HG03571 (cell line): ENCODE data around the gene SH3BP4.

Experiments
- ATAC-seq: cut with Tn5 transposase; IDR thresholded peaks from one replicate; pipeline ENCODE4 v1.9.1; 2021; ENCODE audit not compliant: unreplicated experiment

SH3BP4 gene

DNA sequence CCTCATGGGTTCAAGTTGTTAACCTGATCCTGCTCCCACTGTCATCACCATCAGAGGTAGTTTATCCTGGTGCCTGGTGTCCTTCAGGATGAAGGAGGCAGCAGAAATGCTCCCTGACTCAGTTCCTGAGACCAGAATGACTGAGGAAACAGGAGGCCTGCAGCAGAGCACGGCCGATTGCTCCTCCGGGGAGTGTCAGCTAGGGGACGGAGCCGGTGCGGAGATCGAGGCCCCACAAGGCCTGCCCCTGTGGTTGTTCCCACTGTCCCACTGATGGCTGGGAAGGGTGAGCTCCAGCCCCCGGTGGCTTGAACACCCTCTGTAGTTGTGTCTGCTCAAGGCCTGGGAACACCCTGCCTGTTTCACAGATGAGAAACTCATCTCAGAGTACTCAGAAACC, 45.6 kb downstream of the SH3BP4 start:
- no peak for ATAC-seq

DNA sequence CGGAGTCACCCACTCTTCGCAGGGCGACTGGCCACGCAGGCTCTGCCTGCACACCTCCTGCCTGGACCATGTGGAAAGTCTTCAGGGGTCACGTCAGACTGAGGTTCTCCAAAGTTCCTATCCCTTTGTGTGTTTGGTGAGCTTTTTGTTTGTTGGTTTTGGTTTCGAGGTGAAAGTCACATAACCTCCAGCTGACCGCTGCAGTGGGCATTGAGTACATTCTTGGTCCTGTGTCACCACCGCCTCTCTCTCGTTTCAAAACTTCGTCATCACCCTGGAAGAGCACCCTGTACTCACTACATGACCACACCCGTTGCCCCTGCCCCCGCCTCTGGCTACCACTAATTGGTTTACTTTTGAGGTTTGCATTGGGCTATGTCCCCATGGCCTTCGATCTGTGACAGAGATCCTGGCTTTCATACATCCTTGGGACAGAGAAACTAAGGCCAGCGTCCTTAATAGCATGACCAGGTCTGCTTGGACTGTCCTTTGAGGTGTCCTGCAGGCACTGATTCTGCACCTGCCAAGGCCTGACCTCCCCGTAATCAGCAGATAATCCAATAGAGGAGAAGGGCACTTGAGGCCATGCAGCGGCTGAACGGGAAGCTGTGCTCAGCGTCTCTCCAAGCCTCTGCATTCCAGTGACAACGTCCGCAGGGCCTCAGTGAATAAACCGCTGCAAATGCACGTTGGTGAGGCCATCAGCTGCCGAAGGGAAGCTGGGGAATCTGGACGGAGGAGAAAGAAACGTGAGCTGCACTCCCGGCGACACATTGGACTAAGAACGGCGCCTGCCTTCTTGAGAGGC, 46.8 kb downstream of the SH3BP4 start:
- no peak for ATAC-seq

DNA sequence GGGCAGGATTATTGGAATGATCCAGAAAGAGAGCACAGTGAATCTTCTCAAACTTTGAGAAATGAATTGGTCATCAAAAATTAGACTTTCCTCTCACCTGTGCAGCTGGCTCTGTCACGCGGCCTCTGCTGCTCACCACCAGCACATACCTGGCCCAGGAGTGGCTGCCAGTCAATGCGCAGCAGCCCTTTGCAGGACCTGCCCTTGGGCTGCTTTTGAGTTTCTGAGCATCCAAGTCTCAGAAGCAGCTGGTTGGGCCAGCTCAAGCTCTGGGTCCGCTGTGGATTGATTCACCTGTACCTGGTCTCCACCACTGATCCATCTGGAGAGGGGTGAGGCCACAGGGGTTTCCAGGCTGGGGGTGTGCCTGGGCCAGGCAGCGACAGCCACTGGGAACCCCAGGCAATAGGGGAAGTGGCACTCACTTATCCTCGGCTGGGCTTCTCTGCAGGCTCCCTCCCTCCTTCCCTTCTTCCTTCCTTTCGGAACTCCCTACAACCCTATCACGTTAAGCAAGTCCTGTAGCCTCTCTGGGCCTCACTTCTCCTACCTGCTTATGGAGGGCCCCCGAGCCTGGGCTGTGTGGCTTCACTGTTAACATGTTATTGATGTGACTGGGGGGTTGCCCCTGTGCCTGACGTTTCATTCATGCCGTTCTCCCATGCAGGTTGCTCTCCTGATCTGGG, 48.1 kb downstream of the SH3BP4 start:
- ATAC-seq: no peak

DNA sequence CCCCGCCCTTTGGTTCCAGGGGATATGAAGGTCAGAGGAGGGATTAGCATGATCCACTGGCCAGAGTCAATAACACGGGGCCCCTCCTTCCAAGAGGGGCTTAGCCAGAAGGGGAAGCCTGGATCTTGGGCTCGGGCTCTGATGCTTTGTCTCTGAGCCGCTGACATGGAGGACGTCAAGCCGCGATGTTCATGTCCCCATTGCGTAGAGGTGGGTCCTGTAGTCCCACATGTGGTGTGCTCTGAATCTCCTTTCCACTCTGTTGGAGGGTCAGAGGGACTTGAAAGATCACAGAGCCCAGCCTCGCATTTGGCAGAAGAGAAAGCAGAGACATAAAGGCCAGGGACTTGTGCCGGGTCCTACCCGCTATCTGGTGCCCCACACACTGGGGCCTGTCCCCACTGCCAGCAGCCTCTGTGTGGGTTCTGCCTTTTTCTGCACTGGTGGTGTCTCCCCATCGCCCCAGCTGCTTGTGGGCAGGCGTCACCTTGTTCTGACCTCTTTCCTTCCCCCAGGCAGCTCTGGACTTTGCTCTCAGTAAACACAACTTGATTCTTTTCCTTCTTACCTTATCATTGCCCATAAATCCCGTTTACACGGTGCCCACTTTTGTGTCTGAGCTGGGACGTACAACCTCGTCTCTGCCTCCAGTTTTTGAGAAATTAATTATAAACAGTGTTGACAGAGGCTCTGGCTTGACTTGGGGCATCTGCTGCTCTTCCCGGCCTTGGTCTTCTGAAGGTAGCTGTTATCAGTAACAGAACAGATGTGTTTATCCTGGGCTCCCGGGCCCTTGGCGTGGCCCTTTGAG, 48.8 kb downstream of the SH3BP4 start:
- no peak for ATAC-seq

DNA sequence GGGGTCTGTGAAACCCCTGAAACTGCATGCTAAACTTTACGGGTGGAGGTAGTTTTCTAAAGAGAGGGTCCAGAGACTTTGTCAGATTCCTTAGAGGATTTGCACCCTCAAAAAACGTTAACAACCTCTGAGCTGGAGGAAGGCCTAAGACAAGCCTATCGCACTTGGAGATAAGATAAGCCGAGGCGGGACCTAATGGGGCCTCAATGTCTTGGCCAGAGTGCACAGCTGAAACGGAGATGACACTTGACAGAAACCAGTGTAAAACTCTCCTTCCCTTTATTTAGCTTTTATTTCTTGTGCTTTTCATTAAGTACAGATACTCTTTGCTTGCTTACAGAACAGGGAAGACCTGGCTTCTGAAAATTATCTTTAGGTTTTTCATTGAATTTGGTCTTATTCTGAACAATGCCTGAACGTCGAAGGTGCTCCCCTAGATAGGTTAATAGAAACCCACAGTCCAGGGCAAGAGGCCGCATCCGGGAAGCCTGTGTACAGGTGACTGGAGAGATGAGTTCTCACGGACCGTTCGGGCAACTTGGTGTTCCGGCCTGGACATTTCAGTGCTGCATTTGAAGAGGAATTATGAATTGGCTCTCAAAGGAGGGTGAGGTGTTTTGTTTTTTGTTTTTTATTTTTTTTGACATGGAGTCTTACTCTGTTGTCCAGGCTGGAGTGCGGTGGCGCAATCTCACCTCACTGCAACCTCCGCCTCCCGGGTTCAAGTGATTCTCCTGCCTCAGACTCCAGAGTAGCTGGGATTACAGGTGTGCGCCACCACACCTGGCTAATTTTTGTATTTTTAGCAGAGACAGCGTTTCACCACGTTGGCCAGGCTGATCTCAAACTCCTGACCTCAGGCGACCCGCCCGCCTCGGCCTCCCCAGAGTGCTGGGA, 49.7 kb downstream of the SH3BP4 start:
- ATAC-seq: no peak

DNA sequence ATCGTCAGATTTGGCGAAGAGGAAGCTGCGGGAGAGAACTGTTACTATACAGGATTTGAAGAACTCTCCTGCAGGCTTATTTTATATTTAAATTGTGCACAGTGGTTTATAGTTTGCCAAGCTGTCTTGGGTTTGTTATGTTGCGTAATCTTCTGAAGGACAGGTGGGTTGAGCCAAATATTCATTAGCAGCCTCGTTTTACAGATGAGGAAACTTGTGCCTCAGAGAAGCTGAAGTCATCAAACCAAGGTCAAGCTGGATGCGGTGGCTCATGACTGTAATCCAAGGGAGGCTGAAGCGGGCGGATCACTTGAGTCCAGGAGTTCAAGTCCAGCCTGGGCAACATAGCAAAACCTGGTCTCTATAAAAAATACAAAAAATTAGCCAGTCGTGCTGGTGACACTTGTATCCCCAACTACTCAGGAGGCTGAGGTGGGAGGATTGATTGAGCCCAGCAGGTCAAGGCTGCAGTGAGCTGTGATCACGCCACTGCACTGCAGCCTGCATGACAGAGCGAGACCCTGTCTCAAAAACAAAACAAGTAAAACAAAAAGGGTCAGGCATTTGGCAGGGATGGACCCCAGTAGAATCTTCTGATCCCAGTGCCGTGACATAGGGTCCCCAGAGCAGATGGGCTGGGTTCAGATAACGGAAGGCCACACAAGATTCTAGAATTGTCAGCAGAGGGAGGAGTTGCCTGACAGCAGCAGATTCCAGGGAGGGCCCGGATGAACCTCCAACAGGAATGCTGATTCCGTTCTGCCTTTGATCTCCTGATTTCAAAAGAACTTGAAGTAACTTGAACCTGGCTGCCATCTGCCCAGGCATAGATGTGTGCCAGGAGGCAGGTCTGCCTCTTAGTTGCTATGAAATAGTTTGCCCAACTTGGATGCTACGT, 50.6 kb downstream of the SH3BP4 start:
- no peak for ATAC-seq

DNA sequence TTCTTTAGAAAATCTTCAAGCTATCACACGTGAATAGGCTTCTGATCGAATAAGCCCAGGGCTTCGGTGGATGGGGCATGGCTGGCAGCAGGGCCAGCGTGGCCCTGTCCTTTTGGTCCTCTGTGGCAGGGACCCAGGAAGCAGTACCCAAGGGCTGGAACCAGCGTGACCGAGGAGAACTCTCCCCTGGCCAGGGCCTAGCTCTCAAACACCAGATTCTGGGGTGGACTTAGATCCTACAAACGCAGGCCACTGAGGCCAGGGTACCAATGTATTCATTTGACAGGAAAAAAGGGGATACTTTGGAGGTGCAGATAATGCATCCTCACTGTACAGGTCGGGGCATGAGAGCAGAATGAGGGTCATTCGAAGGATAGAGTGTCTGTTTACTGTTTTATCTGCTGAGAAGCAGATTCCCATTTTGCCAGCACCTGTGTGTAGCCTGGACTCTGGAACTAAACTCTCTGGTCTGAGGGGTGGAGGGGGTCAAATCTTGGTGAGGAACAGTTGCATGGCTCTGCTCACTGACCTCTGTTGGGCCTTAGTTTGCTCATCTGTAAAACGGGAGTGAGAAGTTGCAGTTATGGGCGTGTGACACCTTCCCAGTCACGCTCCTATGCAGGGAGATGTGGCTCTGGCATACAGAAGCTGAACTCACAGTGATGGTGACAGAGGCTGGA, 51.4 kb downstream of the SH3BP4 start:
- ATAC-seq: no peak

DNA sequence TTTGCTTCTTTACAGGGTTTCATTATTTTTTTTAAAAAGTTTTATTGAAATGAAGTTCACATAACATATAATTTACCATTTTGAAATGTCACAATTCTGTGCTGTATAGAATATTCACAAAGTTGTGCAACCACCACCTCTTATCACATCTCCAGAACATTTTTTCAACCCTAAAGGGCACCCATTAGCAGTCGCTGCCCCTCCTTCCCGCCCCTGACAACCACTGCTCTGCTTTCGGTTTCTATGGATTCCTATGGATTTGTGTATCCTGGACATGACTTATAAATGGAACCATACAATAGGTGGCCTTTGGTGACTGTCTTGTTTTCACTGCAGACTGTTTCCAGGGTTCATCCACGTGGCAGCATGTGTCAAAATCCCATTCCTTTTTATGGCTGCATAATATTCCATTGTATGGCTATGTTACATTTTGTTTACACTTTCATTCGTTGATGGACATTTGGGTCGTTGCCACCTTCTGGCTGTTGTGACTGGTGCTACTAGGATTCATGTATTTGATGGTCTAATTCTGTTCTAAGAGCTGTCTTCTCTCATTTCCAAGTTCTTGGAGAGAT, 52.6 kb downstream of the SH3BP4 start:
- ATAC-seq: no peak

DNA sequence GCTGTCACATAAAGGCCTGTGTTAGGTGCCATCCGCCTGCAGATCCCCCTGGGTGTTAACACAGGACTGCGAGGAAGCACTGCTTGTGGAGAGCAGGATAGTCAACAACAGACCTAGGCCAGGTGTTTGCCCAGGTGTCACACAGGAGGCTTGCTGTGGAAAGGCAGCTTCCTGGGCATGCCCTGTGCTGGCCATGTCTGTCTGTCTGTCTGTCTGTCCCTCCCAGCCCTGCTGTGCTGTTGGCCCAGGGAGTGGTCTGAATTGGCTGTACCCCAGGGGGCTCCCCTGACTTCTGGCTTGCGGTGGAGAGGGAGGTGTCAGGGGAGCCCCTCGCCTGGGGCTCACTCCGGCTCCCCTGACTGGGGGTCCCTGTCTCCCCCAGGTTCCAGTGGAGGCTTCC, 53.2 kb downstream of the SH3BP4 start:
- ATAC-seq: no peak

DNA sequence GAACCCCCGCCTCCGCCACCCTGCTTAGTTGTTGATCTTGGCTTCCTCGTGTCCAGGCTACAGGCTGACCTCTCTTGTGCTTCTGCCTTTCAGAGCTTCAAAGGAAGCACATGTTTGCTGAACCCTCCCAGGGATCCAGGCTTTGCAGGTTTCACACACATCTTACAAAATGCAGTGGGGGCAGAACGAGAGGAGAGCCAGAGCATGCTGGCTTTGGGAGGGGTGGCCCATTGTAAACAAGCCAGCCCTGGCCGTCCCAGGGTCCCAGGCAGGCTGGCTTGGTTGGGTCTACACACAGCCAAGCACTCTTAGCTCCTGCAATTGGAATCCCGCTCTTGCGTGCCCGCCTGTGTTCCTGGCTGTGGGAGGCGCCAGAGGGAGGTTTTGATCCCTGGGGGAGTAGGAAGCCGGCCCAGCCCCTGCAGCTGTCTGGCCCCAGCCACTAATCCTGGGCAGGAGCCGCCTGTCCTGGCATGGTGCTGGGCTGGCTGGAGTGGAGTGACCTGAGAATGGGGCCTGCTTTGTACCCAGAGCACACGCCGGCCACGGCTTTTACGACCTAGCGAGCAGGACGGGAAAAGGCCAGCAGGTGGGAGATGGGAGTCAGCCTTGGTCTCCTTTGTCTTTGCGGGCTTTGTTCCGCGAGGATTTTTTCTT, 53.9 kb downstream of the SH3BP4 start:
- no peak for ATAC-seq

DNA sequence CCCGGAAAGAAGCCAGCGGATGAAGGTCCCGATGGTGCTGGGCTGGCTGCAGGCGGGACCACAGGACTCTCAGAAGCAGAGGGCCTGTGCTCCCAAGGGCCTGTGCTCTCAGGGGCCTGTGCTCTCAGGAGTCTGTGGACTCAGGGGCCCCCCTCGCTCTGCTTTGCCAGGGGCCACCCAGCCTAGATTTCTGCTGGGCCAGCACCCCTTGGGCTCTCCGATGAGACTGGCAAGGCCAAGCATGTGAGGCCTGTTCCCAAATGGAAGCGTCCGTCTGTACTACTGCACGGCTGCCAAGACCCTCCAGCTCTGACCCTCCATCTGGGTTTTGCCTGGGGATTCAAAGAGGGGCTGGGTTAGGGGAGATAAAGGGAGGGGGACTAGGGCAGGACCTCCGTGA, 54.6 kb downstream of the SH3BP4 start:
- no peak for ATAC-seq

DNA sequence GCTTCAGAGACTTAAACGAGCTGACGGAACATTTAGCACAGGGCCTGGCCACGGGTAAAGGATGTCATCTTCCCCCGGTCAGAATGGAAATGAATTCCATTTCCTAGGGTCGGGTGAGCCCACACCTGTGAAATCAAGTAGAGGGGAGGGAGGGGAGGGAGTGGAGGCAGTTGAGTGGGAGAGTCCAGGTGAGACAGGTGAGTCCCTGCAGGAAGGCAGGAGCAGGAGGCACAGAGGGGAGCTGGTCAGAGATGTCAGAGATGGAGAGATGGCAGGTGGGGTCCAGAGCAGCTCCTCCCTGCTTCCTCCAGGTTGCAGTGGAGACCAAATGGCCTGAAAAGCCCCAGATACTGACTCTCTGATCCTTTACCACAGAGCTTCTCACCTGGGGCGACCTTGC, 55.2 kb downstream of the SH3BP4 start:
- no peak for ATAC-seq

DNA sequence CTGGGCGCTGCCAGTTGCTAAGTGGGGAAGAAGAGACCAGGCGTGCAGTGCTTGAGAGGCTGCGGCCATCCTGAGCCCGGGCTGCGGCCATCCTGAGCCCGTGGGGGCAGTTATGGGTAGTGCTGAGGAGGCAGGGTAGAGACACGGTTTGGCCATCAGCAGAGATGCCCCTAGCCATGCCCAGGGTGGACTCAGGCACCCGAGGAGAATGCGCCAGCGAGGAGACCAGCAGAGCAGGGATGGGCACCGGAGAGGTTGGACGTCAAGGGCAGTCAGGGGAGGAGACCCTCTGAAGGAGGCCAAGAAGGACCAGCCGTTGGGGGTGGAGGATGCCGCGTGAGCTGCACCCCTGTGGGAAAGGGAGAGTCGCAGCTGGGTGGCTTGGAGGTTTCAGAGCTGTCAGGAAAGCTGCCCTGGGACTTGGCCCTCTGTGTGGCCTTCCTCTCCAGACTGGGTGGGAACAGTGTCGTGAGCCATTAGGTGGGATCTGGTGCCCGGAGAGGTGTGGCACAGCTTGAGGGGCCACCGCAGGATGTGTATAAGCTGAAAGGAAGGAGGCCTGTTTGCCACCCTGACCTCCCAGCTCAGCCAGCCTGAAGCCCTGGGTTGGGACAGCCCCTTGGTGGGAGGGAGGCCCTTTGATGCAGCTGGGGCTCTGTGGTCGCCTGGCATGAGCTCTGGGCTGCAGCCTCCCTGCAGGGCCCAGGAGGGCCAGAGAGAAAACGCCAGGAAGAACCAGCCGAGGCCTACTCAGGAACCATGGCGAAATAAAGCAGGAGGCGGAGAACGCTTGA, 56.0 kb downstream of the SH3BP4 start:
- ATAC-seq: no peak

DNA sequence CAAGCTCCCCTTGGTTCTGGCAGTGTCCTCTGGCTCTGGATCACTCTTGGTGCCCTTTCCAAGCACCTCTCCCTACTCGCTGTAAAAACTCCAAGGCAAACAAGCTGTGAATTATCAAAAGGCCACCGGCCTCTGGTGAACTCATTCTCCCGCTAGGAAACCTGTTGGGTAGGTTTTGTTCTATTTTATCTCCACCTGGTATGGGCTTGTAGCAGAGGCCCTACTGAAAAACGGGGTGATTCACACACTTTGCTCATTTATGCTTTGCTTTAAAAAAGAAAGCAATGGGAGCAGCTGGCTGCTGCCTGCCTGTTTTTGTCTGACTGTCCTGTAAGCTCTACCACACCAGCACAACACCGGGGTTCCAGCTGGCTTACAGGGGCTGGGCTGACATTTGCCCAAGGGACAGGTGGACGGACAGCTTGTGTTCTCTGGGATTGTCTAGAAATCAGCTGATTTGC, 56.8 kb downstream of the SH3BP4 start:
- ATAC-seq: no peak

DNA sequence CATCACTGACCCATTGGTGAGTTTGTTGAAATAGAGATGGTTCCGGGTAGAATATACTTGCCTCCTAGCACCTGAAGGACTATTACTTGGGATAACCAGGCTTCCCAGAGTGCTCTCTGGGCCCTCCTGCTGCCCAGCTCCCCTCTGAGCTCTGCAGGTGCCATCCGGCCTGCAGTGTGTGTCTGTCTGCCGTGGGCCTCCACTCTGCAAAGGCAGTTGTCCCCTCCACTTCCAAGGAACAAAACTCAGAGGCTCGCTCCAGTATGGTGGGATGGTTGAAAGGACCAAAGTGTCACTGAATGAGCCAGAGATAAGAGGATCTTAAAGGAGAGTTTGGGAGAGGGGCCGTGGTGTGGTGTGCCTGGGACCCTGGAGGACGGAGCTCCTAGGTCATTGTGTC, 57.3 kb downstream of the SH3BP4 start:
- ATAC-seq: no peak

DNA sequence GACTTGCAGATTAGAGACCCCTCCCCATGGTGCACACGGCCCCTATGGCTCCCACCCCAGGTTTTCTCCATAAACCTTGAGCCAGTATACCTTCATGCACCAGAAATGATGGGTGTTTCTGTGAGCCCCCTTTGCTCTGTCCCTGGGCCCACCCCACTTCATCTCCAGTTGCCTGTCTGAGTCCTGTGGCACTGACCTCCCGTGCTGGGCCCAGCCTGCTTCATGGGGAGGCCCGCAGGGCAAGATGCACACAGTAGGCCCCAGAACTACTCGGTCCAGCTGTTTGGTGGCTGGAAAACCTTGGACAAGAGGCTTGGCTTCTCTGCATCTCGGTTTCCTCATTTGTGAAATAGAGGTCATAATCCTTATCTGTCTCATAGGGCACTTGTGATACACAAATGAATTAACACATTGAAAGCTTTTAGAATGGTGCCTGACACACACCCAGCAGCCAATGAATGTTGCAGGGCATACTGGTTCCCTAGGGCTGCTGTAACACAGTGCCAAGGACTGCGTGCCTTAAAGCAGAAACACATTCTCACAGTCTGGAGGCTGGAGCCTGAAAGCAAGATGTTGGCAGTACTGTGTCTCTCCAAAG, 58.4 kb downstream of the SH3BP4 start:
- no peak for ATAC-seq

DNA sequence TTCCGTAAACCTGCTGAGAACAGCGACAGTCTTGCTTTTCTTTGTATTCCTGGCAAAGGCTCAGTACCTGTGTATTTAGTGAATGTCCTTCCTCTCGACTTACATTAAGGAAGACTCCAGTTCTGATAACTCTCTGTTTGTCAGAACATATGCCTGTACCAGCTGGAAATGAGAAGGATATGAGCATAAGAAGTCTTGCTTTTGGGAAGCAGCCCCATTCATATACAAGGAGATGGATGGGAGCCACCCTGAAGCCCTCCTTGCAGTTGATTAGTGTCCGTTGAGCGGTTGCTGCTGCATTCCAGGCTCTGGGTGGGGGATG, 59.8 kb downstream of the SH3BP4 start:
- no peak for ATAC-seq
